ENCODE measurements around the gene CTNNA2. TPM values are rescaled to one million over a fixed set of nuclear protein-coding genes. Genes with fewer than 3 reads are reported as not detected.

The CTNNA2 gene
- total RNA-seq, 1 donor from 2014 or later: not detected

- no peaks in the 10 kb centered on the region for H3K27me3 Mint-ChIP-seq
- no peak for DNase-seq
- no peak overlapping the region for H3K4me3 Mint-ChIP-seq
- no peaks in the 10 kb centered on the region for H3K36me3 Mint-ChIP-seq (ENCODE audit: low read depth)
- intact Hi-C loops (cut with micrococcal nuclease): no loop called here
- H3K4me1 Mint-ChIP-seq: no peaks in the 10 kb centered on the region
- no peak overlapping the region for H3K27ac Mint-ChIP-seq
- peaks cover 6% of the 10 kb centered on the region for H3K9me3 Mint-ChIP-seq
Observed at GRCh38 chr2:79796641-79797040, 283.8 kb downstream of the CTNNA2 start.

- no peak for DNase-seq
- intact Hi-C loops (cut with micrococcal nuclease): no loop called here
- Mint-ChIP-seq H3K27me3 (no peaks in the 10 kb centered on the region), H3K9me3 (peaks cover 6% of the 10 kb centered on the region), H3K27ac (no peak overlapping the region), H3K4me3 (no peak overlapping the region), H3K36me3 (ENCODE audit: low read depth) (no peaks in the 10 kb centered on the region), H3K4me1 (no peaks in the 10 kb centered on the region)
Observed at GRCh38 chr2:79798776-79799175, 285.9 kb downstream of the CTNNA2 start.

- Mint-ChIP-seq H3K27ac (no peak overlapping the region), H3K9me3 (peaks cover 6% of the 10 kb centered on the region), H3K27me3 (no peaks in the 10 kb centered on the region), H3K4me3 (no peak overlapping the region), H3K4me1 (no peaks in the 10 kb centered on the region), H3K36me3 (ENCODE audit: low read depth) (no peaks in the 10 kb centered on the region)
- no peak for DNase-seq
- intact Hi-C loops (cut with micrococcal nuclease): no loop called here
Observed at GRCh38 chr2:79799729-79800128, 286.9 kb downstream of the CTNNA2 start.

GRCh38 chr2:79801082-79801481 is 288.2 kb downstream of the CTNNA2 start:
- H3K9me3 Mint-ChIP-seq: peaks cover 6% of the 10 kb centered on the region
- DNase-seq: no peak
- intact Hi-C loops (cut with micrococcal nuclease): no loop called here
- H3K36me3 Mint-ChIP-seq (ENCODE audit: low read depth): no peaks in the 10 kb centered on the region
- H3K4me3 Mint-ChIP-seq: no peak overlapping the region
- no peaks in the 10 kb centered on the region for H3K27me3 Mint-ChIP-seq
- no peaks in the 10 kb centered on the region for H3K4me1 Mint-ChIP-seq
- no peak overlapping the region for H3K27ac Mint-ChIP-seq

GRCh38 chr2:79817288-79817687 is 304.4 kb downstream of the CTNNA2 start:
- H3K4me3 Mint-ChIP-seq: no peak overlapping the region
- H3K9me3 Mint-ChIP-seq: peaks cover 15% of the 10 kb centered on the region
- intact Hi-C loops (cut with micrococcal nuclease): no loop called here
- DNase-seq: no peak
- no peaks in the 10 kb centered on the region for H3K27me3 Mint-ChIP-seq
- no peaks in the 10 kb centered on the region for H3K36me3 Mint-ChIP-seq (ENCODE audit: low read depth)
- no peak overlapping the region for H3K27ac Mint-ChIP-seq
- H3K4me1 Mint-ChIP-seq: no peaks in the 10 kb centered on the region

- Mint-ChIP-seq H3K4me3 (no peak overlapping the region), H3K27ac (no peak overlapping the region), H3K36me3 (ENCODE audit: low read depth) (no peaks in the 10 kb centered on the region), H3K4me1 (no peaks in the 10 kb centered on the region), H3K27me3 (no peaks in the 10 kb centered on the region), H3K9me3 (peaks cover 13% of the 10 kb centered on the region)
- DNase-seq: no peak
- intact Hi-C loops (cut with micrococcal nuclease): no loop called here
Observed at GRCh38 chr2:79820281-79820680, 307.4 kb downstream of the CTNNA2 start.

- no peak for DNase-seq
- Mint-ChIP-seq H3K27me3 (no peaks in the 10 kb centered on the region), H3K9me3 (peaks cover 12% of the 10 kb centered on the region), H3K27ac (no peak overlapping the region), H3K4me3 (no peak overlapping the region), H3K4me1 (no peaks in the 10 kb centered on the region), H3K36me3 (ENCODE audit: low read depth) (no peaks in the 10 kb centered on the region)
- intact Hi-C loops (cut with micrococcal nuclease): no loop called here
Observed at GRCh38 chr2:79822136-79822535, 309.3 kb downstream of the CTNNA2 start.

- no peak for DNase-seq
- H3K27ac Mint-ChIP-seq: no peak overlapping the region
- H3K4me3 Mint-ChIP-seq: no peak overlapping the region
- H3K9me3 Mint-ChIP-seq: peaks cover 10% of the 10 kb centered on the region
- intact Hi-C loops (cut with micrococcal nuclease): no loop called here
- H3K4me1 Mint-ChIP-seq: no peaks in the 10 kb centered on the region
- no peaks in the 10 kb centered on the region for H3K27me3 Mint-ChIP-seq
- no peaks in the 10 kb centered on the region for H3K36me3 Mint-ChIP-seq (ENCODE audit: low read depth)
Observed at GRCh38 chr2:79824086-79824786, 311.4 kb downstream of the CTNNA2 start.

GRCh38 chr2:79827881-79828280 is 315.0 kb downstream of the CTNNA2 start:
- no peak for DNase-seq
- no peaks in the 10 kb centered on the region for H3K27me3 Mint-ChIP-seq
- no peaks in the 10 kb centered on the region for H3K36me3 Mint-ChIP-seq (ENCODE audit: low read depth)
- peaks cover 8% of the 10 kb centered on the region for H3K9me3 Mint-ChIP-seq
- H3K27ac Mint-ChIP-seq: no peak overlapping the region
- H3K4me3 Mint-ChIP-seq: no peak overlapping the region
- intact Hi-C loops (cut with micrococcal nuclease): no loop called here
- H3K4me1 Mint-ChIP-seq: no peaks in the 10 kb centered on the region

GRCh38 chr2:79830501-79830900 is 317.6 kb downstream of the CTNNA2 start:
- Mint-ChIP-seq H3K9me3 (peaks cover 1% of the 10 kb centered on the region), H3K27ac (no peak overlapping the region), H3K4me1 (no peaks in the 10 kb centered on the region), H3K4me3 (no peak overlapping the region), H3K36me3 (ENCODE audit: low read depth) (no peaks in the 10 kb centered on the region), H3K27me3 (no peaks in the 10 kb centered on the region)
- intact Hi-C loops (cut with micrococcal nuclease): no loop called here
- no peak for DNase-seq

- no peak for DNase-seq
- no peak overlapping the region for H3K4me3 Mint-ChIP-seq
- H3K27ac Mint-ChIP-seq: no peak overlapping the region
- no peaks in the 10 kb centered on the region for H3K4me1 Mint-ChIP-seq
- no peaks in the 10 kb centered on the region for H3K36me3 Mint-ChIP-seq (ENCODE audit: low read depth)
- intact Hi-C loops (cut with micrococcal nuclease): no loop called here
- no peaks in the 10 kb centered on the region for H3K27me3 Mint-ChIP-seq
- H3K9me3 Mint-ChIP-seq: no peaks in the 10 kb centered on the region
Observed at GRCh38 chr2:79831961-79832360, 319.1 kb downstream of the CTNNA2 start.

- DNase-seq: no peak
- Mint-ChIP-seq H3K4me3 (no peak overlapping the region), H3K36me3 (ENCODE audit: low read depth) (no peaks in the 10 kb centered on the region), H3K4me1 (no peaks in the 10 kb centered on the region), H3K27me3 (no peaks in the 10 kb centered on the region), H3K27ac (no peak overlapping the region), H3K9me3 (no peaks in the 10 kb centered on the region)
- intact Hi-C loops (cut with micrococcal nuclease): no loop called here
Observed at GRCh38 chr2:79832511-79833234, 319.8 kb downstream of the CTNNA2 start.

- DNase-seq: no peak
- no peaks in the 10 kb centered on the region for H3K36me3 Mint-ChIP-seq (ENCODE audit: low read depth)
- no peaks in the 10 kb centered on the region for H3K27me3 Mint-ChIP-seq
- no peaks in the 10 kb centered on the region for H3K4me1 Mint-ChIP-seq
- no peak overlapping the region for H3K4me3 Mint-ChIP-seq
- H3K9me3 Mint-ChIP-seq: peaks cover under 1% of the 10 kb centered on the region
- intact Hi-C loops (cut with micrococcal nuclease): no loop called here
- no peak overlapping the region for H3K27ac Mint-ChIP-seq
Observed at GRCh38 chr2:79833235-79833878, 320.5 kb downstream of the CTNNA2 start.

GRCh38 chr2:79835911-79836310 is 323.1 kb downstream of the CTNNA2 start:
- intact Hi-C loops (cut with micrococcal nuclease): no loop called here
- Mint-ChIP-seq H3K9me3 (peaks cover 3% of the 10 kb centered on the region), H3K4me3 (no peak overlapping the region), H3K27ac (no peak overlapping the region), H3K4me1 (no peaks in the 10 kb centered on the region), H3K27me3 (no peaks in the 10 kb centered on the region), H3K36me3 (ENCODE audit: low read depth) (no peaks in the 10 kb centered on the region)
- DNase-seq: no peak

All from activated CD4-positive, alpha-beta T cell treated with anti-CD3 and anti-CD28 coated beads, Interleukin-2, amount 10 ng/mL, durations not matched to agents 24 days and 14 days (primary cell).